22Rv1 (cell line): ENCODE results near the gene S100A11.

Experiments used
- ZFX ChIP-seq: fragments of 450-650 bp; IDR thresholded peaks from 2 replicates; pipeline ENCODE4 v1.6.1; 2017; ENCODE audit warnings: antibody characterized with exemption, borderline replicate concordance
- TF ChIP-seq, protein P1 (sequence below): fragments of 450-650 bp; IDR thresholded peaks from 2 replicates; pipeline ENCODE4 v1.5.1; 2017; ENCODE audit warnings: mild to moderate bottlenecking

DNA sequence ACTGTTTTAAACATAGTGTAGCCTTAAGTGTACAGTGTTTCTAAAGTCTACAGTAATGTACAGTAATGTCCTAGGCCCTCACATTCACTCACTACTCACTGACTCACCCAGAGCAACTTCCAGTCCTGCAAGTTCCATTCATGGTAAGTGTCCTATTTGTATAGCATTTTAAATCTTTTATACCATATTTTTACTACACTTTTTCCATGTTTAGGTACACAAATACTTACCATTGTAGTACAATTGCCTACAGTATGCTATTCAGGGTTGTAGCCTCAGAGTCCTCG, 39.6 kb downstream of the S100A11 start:
- TF ChIP-seq, protein P1, sequence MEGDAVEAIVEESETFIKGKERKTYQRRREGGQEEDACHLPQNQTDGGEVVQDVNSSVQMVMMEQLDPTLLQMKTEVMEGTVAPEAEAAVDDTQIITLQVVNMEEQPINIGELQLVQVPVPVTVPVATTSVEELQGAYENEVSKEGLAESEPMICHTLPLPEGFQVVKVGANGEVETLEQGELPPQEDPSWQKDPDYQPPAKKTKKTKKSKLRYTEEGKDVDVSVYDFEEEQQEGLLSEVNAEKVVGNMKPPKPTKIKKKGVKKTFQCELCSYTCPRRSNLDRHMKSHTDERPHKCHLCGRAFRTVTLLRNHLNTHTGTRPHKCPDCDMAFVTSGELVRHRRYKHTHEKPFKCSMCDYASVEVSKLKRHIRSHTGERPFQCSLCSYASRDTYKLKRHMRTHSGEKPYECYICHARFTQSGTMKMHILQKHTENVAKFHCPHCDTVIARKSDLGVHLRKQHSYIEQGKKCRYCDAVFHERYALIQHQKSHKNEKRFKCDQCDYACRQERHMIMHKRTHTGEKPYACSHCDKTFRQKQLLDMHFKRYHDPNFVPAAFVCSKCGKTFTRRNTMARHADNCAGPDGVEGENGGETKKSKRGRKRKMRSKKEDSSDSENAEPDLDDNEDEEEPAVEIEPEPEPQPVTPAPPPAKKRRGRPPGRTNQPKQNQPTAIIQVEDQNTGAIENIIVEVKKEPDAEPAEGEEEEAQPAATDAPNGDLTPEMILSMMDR = no peak
- no peak for TF ChIP-seq ZFX
